Pancreas (tissue), 10 donors: ENCODE measurements around the gene STARD8. TPM values are rescaled to one million over a fixed set of nuclear protein-coding genes. Genes with fewer than 3 reads are reported as not detected.
"Not testable (repeated sequence)": the region's sequence is repeated elsewhere in the genome, so short reads cannot be mapped to it uniquely, and the experiment has no call there.

Experiments
- ATAC-seq, 4 donors: fragments of 200-7000 bp; cut with Tn5 transposase; one replicate each; pipeline versions ENCODE4 v1.8.0 to v1.9.1; 2020; ENCODE audit warnings: mild to moderate bottlenecking in 4 of 4, moderate library complexity in 4 of 4
- DNase-seq, 6 donors: peaks; one replicate each; pipeline ENCODE4 v3.0.0-alpha.2; 2020
- FAIRE-seq: peaks from 2 replicates; lab custom pipeline; 2012; peaks lifted over from hg19 to GRCh38; lab: Jason Lieb, UNC
- H3K27ac ChIP-seq, 4 donors: fragments of 200-600 bp; sonication (generic); 1 replicate in 3 of 4; 2 replicates in 1 of 4; pipeline versions ENCODE4 v1.5.0 to v1.8.0; 2020
- H3K27me3 ChIP-seq, 4 donors: fragments of 200-600 bp; one replicate each; pipeline ENCODE4 v1.8.0; 2021
- H3K36me3 ChIP-seq, 3 donors: fragments of 200-600 bp; sonication (generic) in 1 of 3; one replicate each; pipeline versions ENCODE4 v1.5.0 to v1.8.0; 2020 to 2021
- H3K4me1 ChIP-seq, 3 donors: fragments of 200-600 bp; one replicate each; pipeline ENCODE4 v1.8.0; 2021
- H3K4me3 ChIP-seq, 4 donors: fragments of 200-600 bp; sonication (generic) in 2 of 4; one replicate each; pipeline versions ENCODE4 v1.5.0 to v1.8.0; 2020 to 2021
- H3K9me3 ChIP-seq, 4 donors: fragments of 200-600 bp; one replicate each; pipeline ENCODE4 v1.8.0; 2021
- WGBS, 2 donors: extraction: QIAGEN DNeasy Blood & Tissue Kit; methylation state at CpG; one replicate each; pipeline ENCODE4 v1.1.7; 2013; 5-methylcytosine and 5-hydroxymethylcytosine counted together
- intact Hi-C, 3 donors: fragments of 100-400 bp; cut with DNase I; formaldehyde crosslinking; loops; one replicate each; pipeline versions ENCODE4 v1.11.1 to v1.14.2; 2022
- polyA plus RNA-seq, 2 donors: library from polyadenylated mRNA; stranded (reverse); fragments of 200-250 nt; gene quantifications; one replicate each; pipeline ENCODE4 v1.2.3, GENCODE V29; 2013
- total RNA-seq, 6 donors: library from RNA; stranded (reverse); fragmentation: NEBNext Ultra II Directional in 4 of 6; extraction: Animal tissue kit (Norgen Biotek cat#: 25700) in 4 of 6; gene quantifications; one replicate each; pipeline versions ENCODE4 v1.2.1 to v1.2.4, GENCODE V29; 2021 to 2023
- TF ChIP-seq, protein P1 (sequence below), 4 donors: fragments of 200-600 bp; sonication (generic) in 3 of 4; IDR thresholded peaks; one replicate each; pipeline versions ENCODE4 v1.5.0 to v1.8.0; 2021; ENCODE audit warnings: antibody characterized with exemption in 4 of 4
- donor health status: healthy with polysubstance abuse.
- donor health status: DM: no; HTN: no; CAD: no; lungs with moderate emphysema.
- donor health status: DM: no; HTN: no; CAD: no.
- donor health status: control.
- donor health status: control.
- donor health status: Bipolar disorder and iron deficiency.
- donor health status: DM: yes; HTN: yes; CAD: no.
- donor health status: DM: no; HTN: no; CAD: no.
- donor health status: DM: no; HTN: no; CAD: no.
- donor health status: DM: yes; HTN: yes; CAD: no.

Gene STARD8
- total and polyA plus RNA-seq, 8 donors = 2.3 to 3.7 (median 2.9) TPM

DNA sequence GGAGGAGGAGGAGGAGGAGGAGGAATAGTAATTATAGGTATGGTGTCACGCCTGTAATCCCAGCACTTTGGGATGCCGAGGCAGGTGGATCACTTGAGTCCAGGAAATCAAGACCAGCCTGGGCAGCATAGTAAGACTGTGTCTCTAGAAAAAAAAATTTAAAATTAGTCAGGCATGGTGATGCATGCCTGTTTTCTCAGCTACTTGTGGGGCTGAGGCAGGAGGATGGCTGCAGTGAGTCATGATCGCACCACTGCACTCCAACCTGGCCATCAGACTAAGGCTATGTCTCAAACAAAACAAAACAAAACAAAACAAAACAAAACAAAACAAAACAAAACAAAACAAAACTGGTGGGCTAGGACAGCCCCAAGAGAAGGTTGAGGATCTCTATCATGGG, 3.0 kb downstream of the STARD8 start:
- Histone ChIP-seq H3K4me1 (no peaks in the 10 kb centered on the region), H3K27ac (no peak overlapping the region), H3K4me3 (no peak overlapping the region), H3K36me3 (no peaks in the 10 kb centered on the region), H3K27me3 (peaks cover 0 to 3% (median 0%) of the 10 kb centered on the region in 4 donors), H3K9me3 (no peaks in the 10 kb centered on the region)
- ATAC-seq (no peak), DNase-seq (no peak), FAIRE-seq (no peak)
- WGBS, 2 donors = 85 to 97% methylated on average over 3 of the region's 3 CpGs
- intact Hi-C loops = no loop called here
- TF ChIP-seq, protein P1, sequence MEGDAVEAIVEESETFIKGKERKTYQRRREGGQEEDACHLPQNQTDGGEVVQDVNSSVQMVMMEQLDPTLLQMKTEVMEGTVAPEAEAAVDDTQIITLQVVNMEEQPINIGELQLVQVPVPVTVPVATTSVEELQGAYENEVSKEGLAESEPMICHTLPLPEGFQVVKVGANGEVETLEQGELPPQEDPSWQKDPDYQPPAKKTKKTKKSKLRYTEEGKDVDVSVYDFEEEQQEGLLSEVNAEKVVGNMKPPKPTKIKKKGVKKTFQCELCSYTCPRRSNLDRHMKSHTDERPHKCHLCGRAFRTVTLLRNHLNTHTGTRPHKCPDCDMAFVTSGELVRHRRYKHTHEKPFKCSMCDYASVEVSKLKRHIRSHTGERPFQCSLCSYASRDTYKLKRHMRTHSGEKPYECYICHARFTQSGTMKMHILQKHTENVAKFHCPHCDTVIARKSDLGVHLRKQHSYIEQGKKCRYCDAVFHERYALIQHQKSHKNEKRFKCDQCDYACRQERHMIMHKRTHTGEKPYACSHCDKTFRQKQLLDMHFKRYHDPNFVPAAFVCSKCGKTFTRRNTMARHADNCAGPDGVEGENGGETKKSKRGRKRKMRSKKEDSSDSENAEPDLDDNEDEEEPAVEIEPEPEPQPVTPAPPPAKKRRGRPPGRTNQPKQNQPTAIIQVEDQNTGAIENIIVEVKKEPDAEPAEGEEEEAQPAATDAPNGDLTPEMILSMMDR (IDR thresholded peaks at IDR 0.05) = no peak

DNA sequence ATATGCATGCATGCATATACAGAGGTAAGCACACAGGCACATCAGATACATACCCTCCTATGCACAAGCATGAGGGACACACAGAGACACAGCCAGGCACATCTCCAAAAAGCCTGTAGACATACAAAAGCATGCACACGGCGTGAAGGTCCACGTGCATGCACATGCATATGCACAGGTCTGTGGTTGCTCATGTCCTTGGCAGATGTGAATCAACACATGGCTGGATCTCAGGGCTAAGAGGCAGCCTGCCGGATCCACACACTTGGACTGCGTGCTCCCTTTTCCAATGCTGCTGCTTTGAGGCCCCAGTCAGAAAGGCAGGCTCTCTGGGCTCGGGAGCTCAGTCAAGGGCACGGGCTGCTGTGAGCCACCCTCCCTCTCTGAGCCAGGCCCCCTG, 3.6 kb downstream of the STARD8 start:
- ATAC-seq (no peak), FAIRE-seq (no peak), DNase-seq (no peak)
- H3K36me3 ChIP-seq = no peaks in the 10 kb centered on the region
- peaks cover 0 to 3% (median 0%) of the 10 kb centered on the region in 4 donors for H3K27me3 ChIP-seq
- H3K27ac ChIP-seq = no peak overlapping the region
- TF ChIP-seq, protein P1 (IDR thresholded peaks at IDR 0.05) = no peak
- H3K4me3 ChIP-seq = no peak overlapping the region
- H3K4me1 ChIP-seq = no peaks in the 10 kb centered on the region
- 32 to 49% methylated on average over 7 of the region's 7 CpGs for WGBS, 2 donors
- intact Hi-C loops = no loop called here
- no peaks in the 10 kb centered on the region for H3K9me3 ChIP-seq

DNA sequence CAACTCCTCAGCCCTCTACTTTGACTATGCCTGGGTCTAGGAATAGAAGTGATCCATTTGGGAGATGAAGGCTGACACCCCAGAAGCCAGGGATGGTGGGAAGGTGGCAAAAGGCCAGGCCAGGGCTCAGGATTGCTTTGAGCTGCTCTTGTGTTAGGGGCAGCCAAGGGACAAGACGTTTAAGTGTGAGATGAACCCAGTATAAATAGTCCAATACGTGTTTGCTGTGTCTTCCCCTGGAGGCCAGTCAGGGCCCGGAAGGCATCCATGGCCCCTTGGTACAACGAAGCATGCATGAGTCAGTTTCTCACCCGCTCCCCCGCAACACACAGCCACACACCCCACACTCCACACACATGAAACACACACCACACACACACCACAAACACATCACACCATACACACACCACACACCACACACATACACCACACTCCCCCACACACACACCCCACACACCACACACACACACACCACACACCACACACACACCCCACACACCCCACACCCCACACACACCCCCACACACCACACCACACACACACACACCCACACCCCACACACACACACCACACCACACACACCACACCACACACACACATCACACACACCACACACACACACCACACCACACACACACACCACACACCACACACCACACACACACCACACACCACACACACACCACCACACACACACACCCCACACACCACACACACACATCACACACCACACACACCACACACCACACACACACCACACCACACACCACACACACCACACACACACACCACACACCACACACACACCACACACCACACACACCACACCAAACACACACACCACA, 5.1 kb downstream of the STARD8 start:
- Histone ChIP-seq H3K9me3 (no peaks in the 10 kb centered on the region), H3K36me3 (no peaks in the 10 kb centered on the region), H3K27me3 (peaks cover 0 to 3% (median 0%) of the 10 kb centered on the region in 4 donors), H3K4me3 (no peak overlapping the region), H3K27ac (no peak overlapping the region), H3K4me1 (no peaks in the 10 kb centered on the region)
- WGBS, 2 donors = 61 to 75% methylated on average over 6 of the region's 6 CpGs
- TF ChIP-seq, protein P1 (IDR thresholded peaks at IDR 0.05) = no peak
- intact Hi-C loops = no loop called here
- ATAC-seq (no peak), DNase-seq (no peak), FAIRE-seq (no peak)

DNA sequence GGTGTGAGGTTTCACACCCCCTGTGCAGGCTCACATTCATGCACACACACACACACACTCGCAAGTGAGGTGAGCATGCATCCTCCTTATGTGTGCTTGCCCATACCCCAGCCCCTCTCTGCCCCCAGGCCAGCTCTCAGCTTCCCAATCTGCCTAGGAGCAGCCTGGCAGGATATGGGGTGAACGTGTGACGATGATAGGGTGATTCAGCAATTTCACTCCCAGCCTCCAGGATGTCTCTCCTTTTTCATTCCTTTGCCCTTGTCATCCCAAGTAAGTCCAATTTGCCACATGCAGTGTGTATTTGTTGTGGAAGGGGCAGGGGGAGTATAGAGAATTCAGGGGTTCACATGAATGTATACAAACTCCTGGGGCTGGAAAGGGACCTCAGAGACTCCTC, 7.2 kb downstream of the STARD8 start:
- no peaks in the 10 kb centered on the region for H3K27me3 ChIP-seq
- no peak for FAIRE-seq
- no peaks in the 10 kb centered on the region for H3K4me1 ChIP-seq
- TF ChIP-seq, protein P1 (IDR thresholded peaks at IDR 0.05) = no peak
- H3K4me3 ChIP-seq = no peak overlapping the region
- DNase-seq = no peak
- no peak overlapping the region for H3K27ac ChIP-seq
- no peaks in the 10 kb centered on the region for H3K9me3 ChIP-seq
- ATAC-seq = no peak
- H3K36me3 ChIP-seq = no peaks in the 10 kb centered on the region
- intact Hi-C loops = no loop called here
- WGBS, 2 donors = 84 to 85% methylated on average over 3 of the region's 3 CpGs

DNA sequence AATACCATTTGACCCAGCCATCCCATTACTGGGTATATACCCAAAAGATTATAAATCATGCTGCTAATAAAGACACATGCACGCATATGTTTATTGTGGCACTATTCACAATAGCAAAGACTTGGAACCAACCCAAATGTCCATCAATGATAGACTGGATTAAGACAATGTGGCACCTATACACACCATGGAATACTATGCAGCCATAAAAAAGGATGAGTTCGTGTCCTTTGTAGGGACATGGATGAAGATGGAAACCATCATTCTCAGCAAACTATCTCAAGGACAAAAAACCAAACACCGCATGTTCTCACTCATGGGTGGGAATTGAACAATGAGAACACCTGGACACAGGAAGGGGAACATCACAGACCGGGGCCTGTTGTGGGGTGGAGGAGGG, 9.0 kb downstream of the STARD8 start:
- ATAC-seq, H3K4me3 ChIP-seq, FAIRE-seq, H3K27me3 ChIP-seq, H3K4me1 ChIP-seq, DNase-seq, H3K36me3 ChIP-seq, H3K27ac ChIP-seq, H3K9me3 ChIP-seq, intact Hi-C loops: not testable (repeated sequence)
- 88 to 94% methylated on average over 4 of the region's 4 CpGs for WGBS, 2 donors
